ENCODE measurements around the gene BACE1.

DNA sequence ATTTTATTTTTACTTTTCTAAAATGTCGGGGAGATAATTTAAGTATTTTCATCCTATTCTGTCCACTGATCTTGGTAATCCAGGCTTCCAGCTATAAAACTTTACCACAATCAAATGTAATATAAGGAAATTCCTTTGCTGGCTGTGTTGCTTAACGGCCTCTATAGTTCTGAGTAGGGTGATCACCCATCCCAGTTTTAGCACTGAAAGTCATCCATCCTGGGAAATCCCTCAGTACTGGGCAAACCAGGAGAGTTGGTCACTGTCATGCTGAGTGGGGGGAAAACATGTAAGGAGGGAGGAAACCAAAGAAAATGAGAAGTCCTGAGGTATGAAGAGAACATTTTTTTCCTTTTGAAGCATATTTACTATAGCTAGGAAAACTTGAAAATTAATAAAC, 37.7 kb downstream of the BACE1 start:
- TF ChIP-seq, protein P1, sequence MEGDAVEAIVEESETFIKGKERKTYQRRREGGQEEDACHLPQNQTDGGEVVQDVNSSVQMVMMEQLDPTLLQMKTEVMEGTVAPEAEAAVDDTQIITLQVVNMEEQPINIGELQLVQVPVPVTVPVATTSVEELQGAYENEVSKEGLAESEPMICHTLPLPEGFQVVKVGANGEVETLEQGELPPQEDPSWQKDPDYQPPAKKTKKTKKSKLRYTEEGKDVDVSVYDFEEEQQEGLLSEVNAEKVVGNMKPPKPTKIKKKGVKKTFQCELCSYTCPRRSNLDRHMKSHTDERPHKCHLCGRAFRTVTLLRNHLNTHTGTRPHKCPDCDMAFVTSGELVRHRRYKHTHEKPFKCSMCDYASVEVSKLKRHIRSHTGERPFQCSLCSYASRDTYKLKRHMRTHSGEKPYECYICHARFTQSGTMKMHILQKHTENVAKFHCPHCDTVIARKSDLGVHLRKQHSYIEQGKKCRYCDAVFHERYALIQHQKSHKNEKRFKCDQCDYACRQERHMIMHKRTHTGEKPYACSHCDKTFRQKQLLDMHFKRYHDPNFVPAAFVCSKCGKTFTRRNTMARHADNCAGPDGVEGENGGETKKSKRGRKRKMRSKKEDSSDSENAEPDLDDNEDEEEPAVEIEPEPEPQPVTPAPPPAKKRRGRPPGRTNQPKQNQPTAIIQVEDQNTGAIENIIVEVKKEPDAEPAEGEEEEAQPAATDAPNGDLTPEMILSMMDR (conservative IDR thresholded peaks at IDR 0.05) = no peak
- no peak for TF ChIP-seq ZFX (IDR thresholded peaks at IDR 0.05)

Data from C4-2B (cell line).